Skeletal muscle satellite cell (primary cell): Measurements from ENCODE around the gene CD59.

ENCODE experiments used
- H3K27me3 ChIP-seq: 2 replicates; pipeline ENCODE4 v1.7.0; 2013; ENCODE audit warnings: low read length; ENCODE audit not compliant: control insufficient read depth, insufficient read depth
- H3K36me3 ChIP-seq: 2 replicates; pipeline ENCODE4 v1.7.0; 2013; ENCODE audit warnings: mild to moderate bottlenecking, control low read depth, low read length; ENCODE audit not compliant: insufficient read depth
- H3K4me1 ChIP-seq: 2 replicates; pipeline ENCODE4 v1.7.0; 2013; ENCODE audit warnings: low read length; ENCODE audit not compliant: control insufficient read depth, insufficient read depth
- H3K4me2 ChIP-seq: 2 replicates; pipeline ENCODE4 v1.7.0; 2013; ENCODE audit warnings: mild to moderate bottlenecking, low read length
- H3K4me3 ChIP-seq: 2 replicates; pipeline ENCODE4 v1.7.0; 2013; ENCODE audit warnings: low read length
- H3K9ac ChIP-seq: 2 replicates; pipeline ENCODE4 v1.7.0; 2013; ENCODE audit warnings: mild to moderate bottlenecking, low read depth, low read length, moderate library complexity
- H3K9me3 ChIP-seq: replicated peaks from 2 replicates; pipeline ENCODE4 v1.7.0; 2013; ENCODE audit warnings: mild to moderate bottlenecking, control low read depth, low read length

The CD59 gene

GRCh38 chr11:33699515-33700062 lies 36.6 kb downstream of the CD59 start:
- H3K4me1 ChIP-seq = peaks cover 73% of the 10 kb centered on the region

GRCh38 chr11:33698921-33699320 lies 37.3 kb downstream of the CD59 start:
- Histone ChIP-seq H3K4me1 (peaks cover 73% of the 10 kb centered on the region), H3K27me3 (no peaks in the 10 kb centered on the region), H3K9me3 (no peaks in the 10 kb centered on the region), H3K36me3 (peaks cover 4% of the 10 kb centered on the region), H3K4me2 (no peak overlapping the region), H3K9ac (no peak overlapping the region), H3K4me3 (no peak overlapping the region)

More at GRCh38 chr11:33699515-33700062, 36.6 kb downstream of the CD59 start:
- Histone ChIP-seq H3K4me3 (peak overlapping the region; percentile 55), H3K36me3 (peaks cover 11% of the 10 kb centered on the region), H3K9me3 (no peaks in the 10 kb centered on the region), H3K4me2 (peak overlapping the region; percentile 74), H3K9ac (peak overlapping the region; percentile 79), H3K27me3 (no peaks in the 10 kb centered on the region)

GRCh38 chr11:33697997-33698396 lies 38.2 kb downstream of the CD59 start:
- H3K27me3 ChIP-seq = no peaks in the 10 kb centered on the region
- H3K4me3 ChIP-seq = no peak overlapping the region
- H3K9ac ChIP-seq = no peak overlapping the region
- peaks cover 72% of the 10 kb centered on the region for H3K4me1 ChIP-seq
- no peak overlapping the region for H3K4me2 ChIP-seq
- no peaks in the 10 kb centered on the region for H3K9me3 ChIP-seq
- peaks cover 3% of the 10 kb centered on the region for H3K36me3 ChIP-seq

- Histone ChIP-seq H3K4me1 (peaks cover 71% of the 10 kb centered on the region), H3K27me3 (no peaks in the 10 kb centered on the region), H3K9me3 (no peaks in the 10 kb centered on the region), H3K4me2 (no peak overlapping the region), H3K9ac (no peak overlapping the region), H3K36me3 (no peaks in the 10 kb centered on the region), H3K4me3 (no peak overlapping the region)
These were observed 39.1 kb downstream of the CD59 start for GRCh38 chr11:33696931-33697638.

GRCh38 chr11:33696411-33696810 lies 39.8 kb downstream of the CD59 start:
- H3K4me1 ChIP-seq = peaks cover 71% of the 10 kb centered on the region
- H3K36me3 ChIP-seq = no peaks in the 10 kb centered on the region
- H3K4me2 ChIP-seq = no peak overlapping the region
- H3K27me3 ChIP-seq = no peaks in the 10 kb centered on the region
- H3K4me3 ChIP-seq = no peak overlapping the region
- no peaks in the 10 kb centered on the region for H3K9me3 ChIP-seq
- no peak overlapping the region for H3K9ac ChIP-seq

- Histone ChIP-seq H3K4me1 (peaks cover 73% of the 10 kb centered on the region), H3K9me3 (no peaks in the 10 kb centered on the region), H3K27me3 (no peaks in the 10 kb centered on the region), H3K4me3 (no peak overlapping the region), H3K36me3 (no peaks in the 10 kb centered on the region), H3K4me2 (no peak overlapping the region), H3K9ac (peak overlapping the region; percentile 23)
These were observed 41.1 kb downstream of the CD59 start for GRCh38 chr11:33695051-33695566.

- Histone ChIP-seq H3K4me2 (no peak overlapping the region), H3K36me3 (no peaks in the 10 kb centered on the region), H3K4me3 (no peak overlapping the region), H3K4me1 (peaks cover 72% of the 10 kb centered on the region), H3K9me3 (no peaks in the 10 kb centered on the region), H3K9ac (peak overlapping the region; percentile 23), H3K27me3 (no peaks in the 10 kb centered on the region)
These were observed 41.7 kb downstream of the CD59 start for GRCh38 chr11:33694346-33695050.

GRCh38 chr11:33692541-33692940 lies 43.7 kb downstream of the CD59 start:
- Histone ChIP-seq H3K27me3 (no peaks in the 10 kb centered on the region), H3K9ac (peak overlapping the region; percentile 90), H3K4me2 (peak overlapping the region; percentile 77), H3K4me3 (peak overlapping the region; percentile 15), H3K36me3 (no peaks in the 10 kb centered on the region), H3K9me3 (no peaks in the 10 kb centered on the region), H3K4me1 (peaks cover 77% of the 10 kb centered on the region)

GRCh38 chr11:33692013-33692504 lies 44.2 kb downstream of the CD59 start:
- Histone ChIP-seq H3K36me3 (no peaks in the 10 kb centered on the region), H3K4me1 (peaks cover 77% of the 10 kb centered on the region), H3K4me3 (peak overlapping the region; percentile 56), H3K9me3 (no peaks in the 10 kb centered on the region), H3K9ac (peak overlapping the region; percentile 90), H3K4me2 (peak overlapping the region; percentile 77), H3K27me3 (no peaks in the 10 kb centered on the region)

GRCh38 chr11:33691066-33691864 lies 45.0 kb downstream of the CD59 start:
- Histone ChIP-seq H3K4me3 (peak overlapping the region; percentile 56), H3K4me2 (peak overlapping the region; percentile 77), H3K27me3 (no peaks in the 10 kb centered on the region), H3K4me1 (peaks cover 75% of the 10 kb centered on the region), H3K36me3 (no peaks in the 10 kb centered on the region), H3K9ac (peak overlapping the region; percentile 90), H3K9me3 (no peaks in the 10 kb centered on the region)
